IMR-90 (cell line): ENCODE measurements around the gene CCL23.

Experiments
- CEBPB ChIP-seq: IDR thresholded peaks from 2 replicates; pipeline ENCODE4 v1.6.1; 2012; ENCODE audit warnings: low read depth, low read length, improper control_type of control experiment
- CHD1 ChIP-seq: IDR thresholded peaks from 2 replicates; pipeline ENCODE4 v1.6.1; 2012; ENCODE audit warnings: low read depth, low read length, improper control_type of control experiment
- CTCF ChIP-seq: conservative IDR thresholded peaks from 2 replicates; pipeline ENCODE4 v1.5.1; 2012; ENCODE audit warnings: mild to moderate bottlenecking, low read depth, low read length, improper control_type of control experiment
- FOS ChIP-seq: fragments of 150-350 bp; IDR thresholded peaks from 2 replicates; pipeline ENCODE4 v1.6.1; 2016; ENCODE audit warnings: low read depth, low read length
- MAZ ChIP-seq: IDR thresholded peaks from 2 replicates; pipeline ENCODE4 v1.6.1; 2012; ENCODE audit warnings: low read depth, mild to moderate bottlenecking, low read length, improper control_type of control experiment, moderate library complexity, borderline replicate concordance
- MXI1 ChIP-seq: IDR thresholded peaks from 2 replicates; pipeline ENCODE4 v1.6.1; 2012; ENCODE audit warnings: low read depth, mild to moderate bottlenecking, low read length, moderate library complexity, borderline replicate concordance
- POLR2A ChIP-seq: IDR thresholded peaks from 2 replicates; pipeline ENCODE4 v1.6.1; 2012; ENCODE audit warnings: mild to moderate bottlenecking, low read depth, low read length
- RAD21 ChIP-seq: IDR thresholded peaks from 2 replicates; pipeline ENCODE4 v1.6.1; 2012; ENCODE audit warnings: low read length, improper control_type of control experiment
- RCOR1 ChIP-seq: IDR thresholded peaks from 2 replicates; pipeline ENCODE4 v1.6.1; 2012; ENCODE audit warnings: mild to moderate bottlenecking, low read length, improper control_type of control experiment; ENCODE audit not compliant: insufficient replicate concordance
- RFX5 ChIP-seq: IDR thresholded peaks from 2 replicates; pipeline ENCODE4 v1.8.0; 2012; ENCODE audit warnings: low read depth, mild to moderate bottlenecking, low read length, moderate library complexity
- SMC3 ChIP-seq: fragments of 150-350 bp; IDR thresholded peaks from 2 replicates; pipeline ENCODE4 v1.6.1; 2016; ENCODE audit warnings: low read depth, mild to moderate bottlenecking, antibody characterized with exemption, low read length, moderate library complexity
- USF2 ChIP-seq: fragments of 150-350 bp; IDR thresholded peaks from 2 replicates; pipeline ENCODE4 v1.6.1; 2017; ENCODE audit warnings: mild to moderate bottlenecking, antibody characterized with exemption, low read length, low read depth
- TF ChIP-seq, protein P1 (sequence below): fragments of 150-350 bp; IDR thresholded peaks from 2 replicates; pipeline ENCODE4 v1.6.1; 2016; ENCODE audit warnings: low read depth, mild to moderate bottlenecking, low read length, moderate library complexity, borderline replicate concordance

GRCh38 chr17:35986643-35987042 lies 31.1 kb downstream of the CCL23 start, which contains the start of gene CCL14:
- TF ChIP-seq SMC3, result no peak
- TF ChIP-seq MAZ, result no peak
- TF ChIP-seq CTCF, result no peak
- no peak for TF ChIP-seq POLR2A
- TF ChIP-seq RAD21, result no peak
- no peak for TF ChIP-seq FOS
- no peak for TF ChIP-seq RCOR1
- TF ChIP-seq MXI1, result no peak
- TF ChIP-seq CEBPB, result no peak
- no peak for TF ChIP-seq USF2
- TF ChIP-seq, protein P1, sequence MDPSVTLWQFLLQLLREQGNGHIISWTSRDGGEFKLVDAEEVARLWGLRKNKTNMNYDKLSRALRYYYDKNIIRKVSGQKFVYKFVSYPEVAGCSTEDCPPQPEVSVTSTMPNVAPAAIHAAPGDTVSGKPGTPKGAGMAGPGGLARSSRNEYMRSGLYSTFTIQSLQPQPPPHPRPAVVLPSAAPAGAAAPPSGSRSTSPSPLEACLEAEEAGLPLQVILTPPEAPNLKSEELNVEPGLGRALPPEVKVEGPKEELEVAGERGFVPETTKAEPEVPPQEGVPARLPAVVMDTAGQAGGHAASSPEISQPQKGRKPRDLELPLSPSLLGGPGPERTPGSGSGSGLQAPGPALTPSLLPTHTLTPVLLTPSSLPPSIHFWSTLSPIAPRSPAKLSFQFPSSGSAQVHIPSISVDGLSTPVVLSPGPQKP, result no peak
- no peak for TF ChIP-seq RFX5
- TF ChIP-seq CHD1, result no peak
